GM20000 (cell line): ENCODE measurements around the gene SCAPER.
"Not testable (repeated sequence)": the region's sequence is repeated elsewhere in the genome, so short reads cannot be mapped to it uniquely, and the experiment has no call there.

ENCODE experiments used
- DNase-seq: peaks from one replicate; pipeline ENCODE4 v3.0.0; 2012; ENCODE audit warnings: low spot score
- TF ChIP-seq, protein P1 (sequence below): IDR thresholded peaks from 2 replicates; pipeline ENCODE4 v1.5.1; 2012; ENCODE audit warnings: mild to moderate bottlenecking, control low read depth; ENCODE audit errors: extremely low read depth, missing control alignments

Gene SCAPER

DNA sequence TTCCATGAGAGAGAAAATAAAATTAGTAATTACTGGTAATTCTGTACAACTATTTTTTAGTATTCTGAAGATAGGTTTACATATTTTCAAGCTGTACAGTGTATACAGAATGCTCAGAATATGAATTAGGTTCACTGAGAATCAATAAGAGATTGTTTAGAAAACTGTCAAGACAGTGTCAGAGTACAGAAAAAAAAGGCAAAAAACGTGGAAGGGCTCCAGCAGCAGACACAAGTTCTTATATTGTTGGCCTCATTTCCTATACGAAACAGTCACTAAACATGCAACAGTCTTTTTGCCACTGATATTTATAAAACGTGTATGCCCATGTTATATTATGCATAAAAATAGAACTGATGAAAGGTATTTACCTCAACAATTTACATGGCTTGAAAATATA is 464.7 kb downstream of the SCAPER start:
- TF ChIP-seq, protein P1, sequence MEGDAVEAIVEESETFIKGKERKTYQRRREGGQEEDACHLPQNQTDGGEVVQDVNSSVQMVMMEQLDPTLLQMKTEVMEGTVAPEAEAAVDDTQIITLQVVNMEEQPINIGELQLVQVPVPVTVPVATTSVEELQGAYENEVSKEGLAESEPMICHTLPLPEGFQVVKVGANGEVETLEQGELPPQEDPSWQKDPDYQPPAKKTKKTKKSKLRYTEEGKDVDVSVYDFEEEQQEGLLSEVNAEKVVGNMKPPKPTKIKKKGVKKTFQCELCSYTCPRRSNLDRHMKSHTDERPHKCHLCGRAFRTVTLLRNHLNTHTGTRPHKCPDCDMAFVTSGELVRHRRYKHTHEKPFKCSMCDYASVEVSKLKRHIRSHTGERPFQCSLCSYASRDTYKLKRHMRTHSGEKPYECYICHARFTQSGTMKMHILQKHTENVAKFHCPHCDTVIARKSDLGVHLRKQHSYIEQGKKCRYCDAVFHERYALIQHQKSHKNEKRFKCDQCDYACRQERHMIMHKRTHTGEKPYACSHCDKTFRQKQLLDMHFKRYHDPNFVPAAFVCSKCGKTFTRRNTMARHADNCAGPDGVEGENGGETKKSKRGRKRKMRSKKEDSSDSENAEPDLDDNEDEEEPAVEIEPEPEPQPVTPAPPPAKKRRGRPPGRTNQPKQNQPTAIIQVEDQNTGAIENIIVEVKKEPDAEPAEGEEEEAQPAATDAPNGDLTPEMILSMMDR, result no peak
- no peak for DNase-seq

DNA sequence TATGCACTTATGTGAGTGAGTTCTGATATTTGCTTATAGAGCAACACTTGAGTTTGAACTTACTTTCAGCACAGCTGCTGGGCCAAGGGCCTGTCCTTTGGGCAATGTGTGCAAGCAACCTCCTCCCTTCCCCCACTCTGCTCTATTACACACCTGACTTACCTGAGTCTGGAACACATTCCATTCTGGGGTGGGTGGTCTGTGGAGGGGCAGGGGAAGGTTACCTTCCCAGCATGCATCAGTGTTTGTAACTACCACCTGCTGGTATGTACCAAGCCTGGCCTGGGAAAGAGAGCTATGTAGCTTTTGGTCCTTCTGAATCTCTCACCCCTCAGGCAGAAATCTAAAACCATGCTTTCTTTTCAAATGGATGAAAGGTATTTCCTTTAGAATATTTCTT is 465.6 kb downstream of the SCAPER start:
- no peak for DNase-seq
- TF ChIP-seq, protein P1, result no peak

DNA sequence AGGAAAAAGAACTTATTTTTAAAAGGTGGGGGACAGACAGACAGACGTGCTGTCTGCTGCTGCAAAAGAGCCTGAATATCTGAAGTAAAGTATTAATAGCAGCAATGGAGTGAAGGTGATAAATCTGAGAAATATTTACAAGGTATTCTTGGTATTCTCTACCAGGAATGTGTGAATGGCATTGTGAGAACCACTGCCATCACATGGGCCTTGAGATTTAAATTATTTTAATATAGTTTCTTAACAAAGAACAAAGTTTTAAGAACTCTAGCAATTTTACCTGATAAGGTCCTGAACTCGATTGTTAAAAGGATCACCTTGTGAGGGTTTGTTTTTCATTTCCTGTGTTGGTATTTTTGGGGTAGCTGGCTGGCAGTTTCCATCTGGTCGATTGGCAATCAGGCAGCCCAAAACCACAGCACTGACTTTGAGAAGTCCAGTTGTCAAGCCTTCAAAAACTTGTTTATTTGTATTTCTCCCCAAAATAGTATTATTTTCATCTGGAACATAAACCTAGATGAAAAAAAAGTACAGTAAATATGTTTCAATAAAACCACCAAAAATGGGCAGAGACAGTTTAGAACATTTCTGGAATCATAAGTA is 471.2 kb downstream of the SCAPER start:
- TF ChIP-seq, protein P1, result no peak
- no peak for DNase-seq

- not testable (repeated sequence) for DNase-seq
Measured at GRCh38 chr15:76433036-76433435, 472.1 kb downstream of the SCAPER start.

DNA sequence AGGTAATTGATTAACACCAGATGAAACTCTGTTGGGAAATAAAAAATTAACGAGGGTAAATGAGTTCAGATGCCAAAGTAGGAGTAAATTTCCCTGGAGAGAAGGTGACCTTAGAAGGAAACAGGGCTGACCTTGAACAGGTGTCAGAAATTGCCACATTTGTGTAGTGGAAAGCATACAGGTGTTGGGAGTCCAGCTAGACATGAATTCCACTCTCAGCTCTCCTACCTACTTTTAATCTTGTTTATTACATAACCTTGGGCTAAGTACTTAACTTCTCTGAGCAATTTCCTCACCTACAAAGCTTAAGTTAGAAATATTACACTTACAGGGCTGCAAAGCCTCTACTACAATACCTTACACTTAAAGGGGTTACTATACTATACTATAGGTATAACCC is 472.5 kb downstream of the SCAPER start:
- no peak for DNase-seq
- TF ChIP-seq, protein P1, result no peak

DNA sequence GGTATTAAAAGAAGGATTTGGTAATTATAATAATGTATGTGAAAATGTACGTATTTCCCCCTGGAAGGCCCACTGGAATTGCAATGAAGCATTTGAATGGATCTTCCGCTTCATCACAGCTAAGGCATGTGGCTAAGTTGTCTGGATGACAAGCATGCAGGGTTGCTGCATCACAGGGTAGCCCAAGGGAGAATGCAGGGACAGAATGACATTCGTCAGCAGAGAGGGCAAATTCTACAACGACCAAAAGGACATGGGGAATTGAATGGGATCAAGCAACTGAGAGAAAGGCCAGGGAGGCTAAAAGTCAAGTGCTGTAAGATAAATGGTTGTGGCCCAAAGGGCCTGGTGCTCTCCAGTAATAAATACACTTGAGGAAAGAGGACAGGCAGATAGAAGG is 473.2 kb downstream of the SCAPER start:
- DNase-seq, result no peak

DNA sequence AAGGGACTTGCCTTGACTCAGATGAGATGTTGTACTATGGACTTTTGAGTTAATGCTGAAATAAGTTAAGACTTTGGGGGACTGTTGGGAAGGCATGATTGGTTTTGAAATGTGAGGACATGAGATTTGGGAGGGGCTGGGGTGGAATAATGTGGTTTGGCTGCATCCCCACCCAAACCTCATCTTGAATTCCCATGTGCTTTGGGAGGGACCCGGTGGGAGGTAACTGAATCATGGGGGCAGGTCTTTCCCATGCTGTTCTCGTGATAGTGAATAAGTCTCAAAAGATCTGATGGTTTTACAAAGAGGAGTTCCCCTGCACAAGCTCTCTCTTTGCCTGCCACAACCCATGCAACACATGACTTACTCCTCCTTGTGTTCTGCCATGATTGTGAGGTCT is 474.4 kb downstream of the SCAPER start:
- DNase-seq, result not testable (repeated sequence)

More for the DNA sequence above, 473.2 kb downstream of the SCAPER start:
- TF ChIP-seq, protein P1, result no peak

DNA sequence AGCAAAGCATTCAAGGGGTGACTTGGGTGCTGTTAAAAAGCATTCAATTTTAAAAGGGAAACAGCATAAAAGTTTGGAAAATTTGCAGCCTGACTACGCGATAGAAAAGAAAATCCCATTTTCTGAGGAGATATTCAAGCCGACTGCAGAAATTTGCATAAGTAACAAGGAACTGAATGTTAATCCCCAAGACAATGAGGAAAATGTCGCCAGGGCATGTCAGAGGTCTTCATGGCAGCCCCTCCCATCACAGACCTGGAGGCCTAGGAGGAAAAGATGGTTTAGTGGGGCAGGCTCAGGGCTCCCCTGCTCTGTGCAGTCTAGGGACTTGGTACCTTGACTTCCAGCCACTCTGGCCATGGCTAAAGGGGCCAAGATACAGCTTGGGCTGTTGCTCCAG is 475.5 kb downstream of the SCAPER start:
- DNase-seq, result no peak
- TF ChIP-seq, protein P1, result no peak

DNA sequence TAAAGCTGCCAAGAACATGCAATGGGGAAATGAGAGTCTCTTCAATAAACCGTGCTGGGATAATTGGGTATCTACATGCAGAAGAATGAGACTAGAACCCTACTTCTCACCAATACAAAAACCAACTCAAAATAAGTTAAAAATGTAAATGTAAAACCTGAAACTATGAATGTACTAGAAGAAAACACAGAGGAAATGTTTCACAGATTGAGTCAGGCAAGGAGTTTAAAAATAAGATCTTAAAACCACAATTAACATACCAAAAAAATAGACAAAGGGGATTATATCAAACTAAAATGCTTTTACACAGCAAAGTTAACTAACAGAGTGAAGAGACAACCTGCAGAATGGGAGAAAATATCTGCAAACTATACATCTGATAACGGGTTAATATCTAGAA is 478.2 kb downstream of the SCAPER start:
- no peak for DNase-seq
- TF ChIP-seq, protein P1, result no peak
